Activated T-cell treated with anti-CD3 and anti-CD28 coated beads for 1 hour (primary cell): ENCODE results near the gene MBTPS2.
"Not testable (repeated sequence)": the region's sequence is repeated elsewhere in the genome, so short reads cannot be mapped to it uniquely, and the experiment has no call there.

ENCODE experiments used
- DNase-seq: peaks from one replicate; pipeline ENCODE4 v3.0.0-alpha.2; 2020; ENCODE audit warnings: low read depth

MBTPS2 gene

GRCh38 chrX:21863241-21863640, 23.8 kb downstream of the MBTPS2 start:
- no peak for DNase-seq

GRCh38 chrX:21865436-21865835, 26.0 kb downstream of the MBTPS2 start:
- DNase-seq: no peak

GRCh38 chrX:21870494-21870893, 31.1 kb downstream of the MBTPS2 start:
- DNase-seq: no peak

GRCh38 chrX:21873063-21873775, 33.8 kb downstream of the MBTPS2 start:
- no peak for DNase-seq

- DNase-seq: not testable (repeated sequence)
Measured at GRCh38 chrX:21874182-21874581, 34.8 kb downstream of the MBTPS2 start.

- no peak for DNase-seq
Measured at GRCh38 chrX:21875013-21875412, 35.6 kb downstream of the MBTPS2 start.

- no peak for DNase-seq
Measured at GRCh38 chrX:21881881-21882574, 42.6 kb downstream of the MBTPS2 start.

- no peak for DNase-seq
Measured at GRCh38 chrX:21883258-21883657, 43.8 kb downstream of the MBTPS2 start.

- no peak for DNase-seq
Measured at GRCh38 chrX:21885568-21885967, 46.2 kb downstream of the MBTPS2 start.

GRCh38 chrX:21905313-21905712, 65.9 kb downstream of the MBTPS2 start:
- no peak for DNase-seq

GRCh38 chrX:21905953-21906352, 66.5 kb downstream of the MBTPS2 start:
- DNase-seq: no peak

GRCh38 chrX:21907260-21907659, 67.8 kb downstream of the MBTPS2 start:
- DNase-seq: no peak

GRCh38 chrX:21911481-21911880, 72.1 kb downstream of the MBTPS2 start:
- no peak for DNase-seq

- no peak for DNase-seq
Measured at GRCh38 chrX:21912220-21912619, 72.8 kb downstream of the MBTPS2 start.

- no peak for DNase-seq
Measured at GRCh38 chrX:21912989-21913388, 73.6 kb downstream of the MBTPS2 start.

GRCh38 chrX:21926116-21926515, 86.7 kb downstream of the MBTPS2 start:
- DNase-seq: no peak

GRCh38 chrX:21926527-21927278, 87.3 kb downstream of the MBTPS2 start:
- no peak for DNase-seq

- DNase-seq: no peak
Measured at GRCh38 chrX:21929209-21929608, 89.8 kb downstream of the MBTPS2 start.

- DNase-seq: no peak
Measured at GRCh38 chrX:21930986-21931385, 91.6 kb downstream of the MBTPS2 start.

- no peak for DNase-seq
Measured at GRCh38 chrX:21932292-21933002, 93.0 kb downstream of the MBTPS2 start.

- DNase-seq: no peak
Measured at GRCh38 chrX:21933077-21933476, 93.7 kb downstream of the MBTPS2 start.

GRCh38 chrX:21934414-21934813, 95.0 kb downstream of the MBTPS2 start:
- no peak for DNase-seq
